ENCODE results near the gene STARD5.

- no peak for TF ChIP-seq YY1 (IDR thresholded peaks at IDR 0.05; ENCODE audit: low read depth)
- TF ChIP-seq TEAD4 (IDR thresholded peaks at IDR 0.05), result no peak
- no peak for TF ChIP-seq TAF1 (IDR thresholded peaks at IDR 0.05; ENCODE audit: low read depth)
- no peak for TF ChIP-seq EP300 (IDR thresholded peaks at IDR 0.05; ENCODE audit: borderline replicate concordance)
Observed at GRCh38 chr15:81329446-81329845, 5.5 kb upstream of the STARD5 start.
